GM12878 (cell line): ENCODE results near the gene TNRC6B.

ENCODE experiments used
- BACH1 ChIP-seq: fragments of 450-650 bp; IDR thresholded peaks from 2 replicates; pipeline ENCODE4 v1.6.1; 2017; ENCODE audit warnings: mild to moderate bottlenecking, borderline replicate concordance
- BHLHE40 ChIP-seq, 2 experiments: fragments of 450-650 bp in 1 of 2; IDR thresholded peaks; 2 replicates each; pipeline ENCODE4 v1.6.1; 2011 to 2017; ENCODE audit warnings: low read depth in 2 of 2, borderline replicate concordance in 1 of 2, improper control_type of control experiment in 1 of 2, low read length in 1 of 2, mild to moderate bottlenecking in 1 of 2
- CBX3 ChIP-seq: fragments of 200-600 bp; sonication (generic); IDR thresholded peaks from 2 replicates; pipeline ENCODE4 v1.6.1; 2016; ENCODE audit warnings: low read depth, borderline replicate concordance
- CHD2 ChIP-seq: IDR thresholded peaks from 2 replicates; pipeline ENCODE4 v1.6.1; 2011; ENCODE audit warnings: low read depth, low read length, improper control_type of control experiment, borderline replicate concordance
- CTCF ChIP-seq, 3 experiments: IDR thresholded peaks in 2 of 3; conservative IDR thresholded peaks in 1 of 3; 2 replicates each; pipeline ENCODE4 v1.5.1; 2011; ENCODE audit warnings: low read depth in 3 of 3, low read length in 3 of 3, mild to moderate bottlenecking in 3 of 3, control low read depth in 2 of 3, moderate library complexity in 2 of 3, inconsistent platforms in 1 of 3, mixed read lengths in 1 of 3; ENCODE audit not compliant: control insufficient read depth in 2 of 3, insufficient read depth in 1 of 3; ENCODE audit errors: extremely low read depth in 1 of 3
- EZH2 ChIP-seq: IDR thresholded peaks from 2 replicates; pipeline ENCODE4 v1.6.1; 2012; ENCODE audit warnings: low read depth, mild to moderate bottlenecking, control low read depth, inconsistent platforms, low read length, borderline replicate concordance; ENCODE audit not compliant: control insufficient read depth
- GABPA ChIP-seq: IDR thresholded peaks from 2 replicates; pipeline ENCODE4 v1.6.1; 2014; ENCODE audit warnings: antibody characterized with exemption, low read depth, mild to moderate bottlenecking, inconsistent platforms
- RAD51 ChIP-seq: fragments of 450-650 bp; IDR thresholded peaks from 2 replicates; pipeline ENCODE4 v1.6.1; 2016; ENCODE audit warnings: moderate library complexity, mild to moderate bottlenecking, inconsistent platforms
- REST ChIP-seq: IDR thresholded peaks from 2 replicates; pipeline ENCODE4 v1.6.1; 2012; ENCODE audit warnings: mild to moderate bottlenecking, low read depth, low read length
- TAF1 ChIP-seq: IDR thresholded peaks from 2 replicates; pipeline ENCODE4 v1.6.1; 2011; ENCODE audit warnings: mild to moderate bottlenecking, low read depth, low read length, borderline replicate concordance
- TCF7 ChIP-seq: IDR thresholded peaks from 2 replicates; pipeline ENCODE4 v1.6.1; 2014; ENCODE audit warnings: antibody characterized with exemption, borderline replicate concordance
- YY1 ChIP-seq: IDR thresholded peaks from 2 replicates; pipeline ENCODE4 v1.6.1; 2011; ENCODE audit warnings: low read depth, mild to moderate bottlenecking, low read length
- ZNF274 ChIP-seq: IDR thresholded peaks from one replicate; pipeline ENCODE4 v1.8.0; 2011; ENCODE audit not compliant: insufficient read length, insufficient read depth
- ZSCAN29 ChIP-seq: fragments of 450-650 bp; IDR thresholded peaks from 2 replicates; pipeline ENCODE4 v1.6.1; 2017; ENCODE audit warnings: mild to moderate bottlenecking, moderate library complexity

GRCh38 chr22:40347300-40347699 lies 169.6 kb downstream of the TNRC6B start:
- TF ChIP-seq YY1 (no peak), CTCF (IDR thresholded peaks at IDR 0.05 in 2 of 3, conservative IDR thresholded peaks at IDR 0.05 in 1 of 3; ENCODE audit: control insufficient read depth in 2 of 3, extremely low read depth in 1 of 3, insufficient read depth in 1 of 3, low read depth in 3 of 3, low read length in 3 of 3) (no peak), BACH1 (no peak), TAF1 (no peak), RAD51 (no peak), EZH2 (no peak), GABPA (no peak), REST (no peak), TCF7 (no peak), BHLHE40 (IDR thresholded peaks at IDR 0.05; ENCODE audit: borderline replicate concordance in 1 of 2, low read depth in 2 of 2, low read length in 1 of 2) (no peak), ZNF274 (no peak), CBX3 (no peak), CHD2 (no peak), ZSCAN29 (no peak)
